ENCODE data around the gene A1CF. TPM values are rescaled to one million over a fixed set of nuclear protein-coding genes. Genes with fewer than 3 reads are reported as not detected.
"Not testable (repeated sequence)": the region's sequence is repeated elsewhere in the genome, so short reads cannot be mapped to it uniquely, and the experiment has no call there.

A1CF gene
- polyA plus RNA-seq (ENCODE audit: insufficient read length in 4 of 4), result 1 to 10 TPM in 3 of 4 donors, under 1 TPM in 1; 0.44 to 7.4 (median 5.4) TPM

GRCh38 chr10:50885097-50885859 is at the start of gene A1CF:
Gene A1CF (minus strand): TSS chr10:50885627. CDS start chr10:50859940, 25,687 bp downstream.
- no peak for DNase-seq (ENCODE audit: low read depth in 4 of 4, low spot score in 3 of 4)

- DNase-seq (ENCODE audit: low read depth in 4 of 4, low spot score in 3 of 4), result no peak
Measured at GRCh38 chr10:50931948-50932431, 46.6 kb upstream of the A1CF start.

GRCh38 chr10:50929670-50930069 is 44.2 kb upstream of the A1CF start:
- no peak for DNase-seq (ENCODE audit: low read depth in 4 of 4, low spot score in 3 of 4)

- no peak for DNase-seq (ENCODE audit: low read depth in 4 of 4, low spot score in 3 of 4)
Measured at GRCh38 chr10:50928190-50928552, 42.7 kb upstream of the A1CF start.

- no peak for DNase-seq (ENCODE audit: low read depth in 4 of 4, low spot score in 3 of 4)
Measured at GRCh38 chr10:50927522-50928189, 42.2 kb upstream of the A1CF start.

- DNase-seq (ENCODE audit: low read depth in 4 of 4, low spot score in 3 of 4), result not testable (repeated sequence)
Measured at GRCh38 chr10:50923471-50923870, 38.0 kb upstream of the A1CF start.

- no peak for DNase-seq (ENCODE audit: low read depth in 4 of 4, low spot score in 3 of 4)
Measured at GRCh38 chr10:50919010-50919409, 33.6 kb upstream of the A1CF start.

GRCh38 chr10:50918529-50918928 is 33.1 kb upstream of the A1CF start:
- no peak for DNase-seq (ENCODE audit: low read depth in 4 of 4, low spot score in 3 of 4)

- no peak for DNase-seq (ENCODE audit: low read depth in 4 of 4, low spot score in 3 of 4)
Measured at GRCh38 chr10:50917486-50917885, 32.1 kb upstream of the A1CF start.

GRCh38 chr10:50909334-50910014 is 24.0 kb upstream of the A1CF start:
- no peak for DNase-seq (ENCODE audit: low read depth in 4 of 4, low spot score in 3 of 4)

- no peak for DNase-seq (ENCODE audit: low read depth in 4 of 4, low spot score in 3 of 4)
Measured at GRCh38 chr10:50908366-50908765, 22.9 kb upstream of the A1CF start.

- DNase-seq (ENCODE audit: low read depth in 4 of 4, low spot score in 3 of 4), result not testable (repeated sequence)
Measured at GRCh38 chr10:50905797-50906196, 20.4 kb upstream of the A1CF start.

- DNase-seq (ENCODE audit: low read depth in 4 of 4, low spot score in 3 of 4), result no peak
Measured at GRCh38 chr10:50896721-50897120, 11.3 kb upstream of the A1CF start.

- no peak for DNase-seq (ENCODE audit: low read depth in 4 of 4, low spot score in 3 of 4)
Measured at GRCh38 chr10:50894312-50894711, 8.9 kb upstream of the A1CF start.

- DNase-seq (ENCODE audit: low read depth in 4 of 4, low spot score in 3 of 4), result no peak
Measured at GRCh38 chr10:50892467-50892866, 7.0 kb upstream of the A1CF start.

GRCh38 chr10:50884302-50884701 is 1.1 kb downstream of the A1CF start:
- no peak for DNase-seq (ENCODE audit: low read depth in 4 of 4, low spot score in 3 of 4)

- no peak for DNase-seq (ENCODE audit: low read depth in 4 of 4, low spot score in 3 of 4)
Measured at GRCh38 chr10:50883629-50884028, 1.8 kb downstream of the A1CF start.

- no peak for DNase-seq (ENCODE audit: low read depth in 4 of 4, low spot score in 3 of 4)
Measured at GRCh38 chr10:50882540-50882983, 2.9 kb downstream of the A1CF start.

GRCh38 chr10:50881046-50881445 is 4.4 kb downstream of the A1CF start:
- not testable (repeated sequence) for DNase-seq (ENCODE audit: low read depth in 4 of 4, low spot score in 3 of 4)

- DNase-seq (ENCODE audit: low read depth in 4 of 4, low spot score in 3 of 4), result no peak
Measured at GRCh38 chr10:50876429-50876828, 9.0 kb downstream of the A1CF start.

- no peak for DNase-seq (ENCODE audit: low read depth in 4 of 4, low spot score in 3 of 4)
Measured at GRCh38 chr10:50874723-50875122, 10.7 kb downstream of the A1CF start.
